Measurements from ENCODE around the gene RIMBP2.

Gene RIMBP2

DNA sequence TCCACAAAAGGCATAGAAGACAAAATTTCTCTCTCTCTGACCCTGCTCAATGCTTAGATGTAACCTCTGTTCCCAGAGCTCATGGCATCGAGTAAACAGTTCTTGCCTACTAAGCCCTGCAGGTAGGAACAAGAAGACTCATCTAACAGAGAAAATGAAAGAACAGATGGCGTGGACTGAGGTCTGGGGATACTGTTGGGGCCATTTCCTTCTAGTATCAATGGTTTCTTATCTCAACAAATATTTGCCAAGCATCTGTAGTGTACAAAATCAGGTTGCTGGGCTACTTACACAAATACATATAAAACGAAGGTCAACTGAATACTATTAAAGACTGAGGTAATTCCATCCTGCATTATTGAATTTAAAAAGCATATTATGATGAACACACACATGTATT, 93.3 kb downstream of the RIMBP2 start:
- DNase-seq, result no peak

DNA sequence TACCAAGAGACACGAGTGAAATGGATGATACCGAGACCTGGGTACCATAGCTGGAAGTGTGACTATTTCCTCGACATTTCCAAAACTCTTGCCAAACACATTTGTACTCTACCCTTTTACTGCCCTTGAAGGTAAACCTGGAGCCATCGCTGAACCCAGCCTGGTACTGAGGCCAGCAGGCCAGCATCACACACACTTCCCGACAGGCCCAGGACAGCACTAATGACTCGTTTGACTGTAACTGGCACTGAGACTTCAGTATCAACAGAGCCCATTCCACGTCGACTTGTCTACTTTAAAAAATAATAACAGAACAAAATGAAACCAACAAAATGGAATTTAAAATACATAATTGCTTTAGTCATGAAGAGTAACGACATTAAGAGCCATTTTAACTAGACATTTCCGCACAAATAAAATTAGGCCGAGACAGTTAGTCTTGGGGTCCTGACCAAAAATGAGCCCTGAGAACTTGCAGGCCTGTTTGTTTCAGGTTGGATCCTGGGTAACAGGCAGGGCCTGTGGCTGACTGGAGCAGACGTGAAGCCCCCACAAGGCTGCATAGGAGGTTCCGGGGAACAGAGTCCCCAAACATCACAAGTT, 94.3 kb downstream of the RIMBP2 start:
- no peak for DNase-seq

DNA sequence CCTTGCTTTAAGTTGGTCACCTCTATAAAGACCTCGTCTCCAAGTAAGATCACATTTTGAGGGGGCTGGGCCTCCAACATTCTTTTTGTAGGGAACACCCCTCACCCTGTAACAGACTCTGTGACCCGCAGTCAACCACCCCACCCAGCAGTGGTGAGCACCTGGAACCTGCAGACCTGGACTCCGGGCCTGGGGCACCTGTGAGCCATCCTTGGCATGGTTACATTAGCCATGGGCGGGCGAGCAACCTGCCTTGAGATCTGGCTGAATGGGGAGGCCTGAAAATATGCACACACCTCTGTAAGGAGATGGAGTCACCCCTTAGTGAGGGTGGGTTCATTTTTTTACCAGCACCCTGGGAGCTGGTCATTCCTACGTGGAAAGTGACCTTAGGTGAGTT, 95.3 kb downstream of the RIMBP2 start:
- no peak for DNase-seq

DNA sequence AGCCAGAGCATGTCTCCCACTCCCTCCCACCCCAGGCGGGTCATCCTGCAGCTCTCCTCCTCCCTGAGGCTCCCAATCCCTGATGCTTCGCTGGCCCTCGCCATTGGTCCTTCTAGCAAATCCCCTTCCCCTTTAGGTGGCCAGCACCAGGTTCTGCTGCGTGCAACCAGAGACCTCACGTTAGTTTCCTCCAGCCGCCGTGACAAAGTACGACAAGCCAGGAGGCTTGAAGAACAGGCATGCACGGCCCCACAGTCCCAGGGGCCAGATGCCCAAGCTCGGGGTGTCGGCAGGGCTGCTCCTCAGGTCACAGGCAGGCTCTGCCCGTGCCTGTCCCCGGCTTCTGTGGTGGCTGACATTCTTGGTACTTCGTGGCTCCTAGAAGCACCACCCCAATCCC, 95.8 kb downstream of the RIMBP2 start:
- DNase-seq, result no peak

DNA sequence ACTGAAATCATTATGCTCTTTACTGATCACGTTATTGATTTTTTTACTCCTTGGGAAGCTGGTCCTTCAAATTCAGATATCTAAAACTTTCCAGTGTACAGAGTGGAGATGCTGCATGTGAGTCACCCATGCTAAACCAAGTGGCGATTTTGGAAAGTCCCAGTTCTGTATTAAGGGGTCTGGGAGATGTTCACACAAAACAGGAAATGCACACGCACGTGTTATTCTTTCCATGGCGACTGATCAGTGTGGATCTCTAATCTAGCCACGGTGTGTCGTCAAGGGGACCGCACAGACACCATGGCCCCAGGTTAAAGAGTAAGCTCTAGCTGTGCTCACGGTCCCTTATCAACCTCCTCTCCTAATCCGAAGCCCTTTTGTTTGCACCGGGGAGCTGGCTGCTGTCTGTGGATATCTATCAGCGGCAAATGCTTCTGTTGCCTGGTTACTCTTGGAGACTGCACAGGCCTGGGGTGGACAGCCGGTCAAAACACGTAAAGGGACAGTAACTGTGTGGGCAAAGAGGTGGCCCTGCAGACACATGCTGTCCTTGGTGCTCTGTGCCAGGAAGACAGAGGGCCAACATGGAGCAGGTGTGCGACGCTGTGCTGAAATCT, 96.6 kb downstream of the RIMBP2 start:
- no peak for DNase-seq

DNA sequence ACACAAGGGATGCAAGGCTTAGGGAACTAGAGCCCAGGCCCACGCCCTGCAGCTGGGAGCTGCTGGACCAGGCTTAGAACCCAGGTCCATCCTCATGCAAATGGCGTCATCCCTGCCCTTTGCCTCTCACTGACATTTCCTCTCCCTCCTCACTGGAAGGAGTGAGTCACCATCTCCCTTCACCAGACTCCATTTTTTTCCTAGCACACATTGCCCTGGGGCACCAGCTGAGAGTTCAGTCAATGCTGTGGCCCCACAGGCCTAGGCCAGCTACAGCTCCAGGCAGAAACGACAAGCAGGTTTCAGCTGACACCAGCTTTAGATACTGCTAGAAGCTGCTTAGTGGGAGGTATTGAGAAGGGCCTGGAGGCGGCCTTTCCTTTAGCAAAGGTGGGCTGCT, 98.9 kb downstream of the RIMBP2 start:
- DNase-seq, result no peak

DNA sequence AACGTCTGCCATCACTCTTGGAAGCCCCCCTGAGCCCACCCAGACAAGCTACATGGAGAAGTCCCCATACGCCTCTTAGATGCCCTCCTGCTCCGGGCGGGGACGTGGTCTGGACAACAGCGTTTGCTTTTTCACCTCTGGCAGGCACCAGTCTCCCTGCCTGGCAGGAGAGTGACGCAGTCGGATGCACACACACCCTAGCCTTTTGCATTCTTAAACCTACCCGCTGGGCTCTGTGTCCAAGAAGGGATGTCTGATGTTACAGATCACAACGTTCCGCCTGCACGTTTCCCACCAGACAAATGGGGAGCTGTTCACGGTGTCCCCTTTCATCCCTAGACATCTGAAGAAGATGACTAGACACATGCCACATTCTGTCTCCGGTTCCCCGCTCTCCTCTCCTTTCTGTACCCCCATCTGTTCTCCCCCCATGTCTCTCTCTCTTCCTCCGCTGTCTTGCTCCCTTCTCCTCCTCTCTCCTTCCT, 100.2 kb downstream of the RIMBP2 start:
- DNase-seq, result no peak

DNA sequence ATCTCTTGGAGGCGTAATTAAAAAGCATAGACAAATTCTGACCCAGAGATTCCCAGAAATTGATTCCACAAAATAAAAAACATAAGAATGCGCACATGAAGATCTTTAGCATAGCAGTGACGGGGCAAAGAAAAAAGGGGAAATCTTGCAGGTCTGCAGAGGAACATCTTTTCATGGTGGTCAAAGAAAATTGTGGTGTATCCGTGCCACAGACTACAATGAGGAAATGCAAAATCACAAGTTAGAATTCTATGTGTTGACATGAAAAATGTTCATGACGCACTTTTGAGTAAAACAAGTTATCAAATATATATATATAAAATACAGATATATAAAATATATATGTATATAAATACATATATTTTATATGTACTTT, 101.6 kb downstream of the RIMBP2 start:
- DNase-seq, result no peak

DNA sequence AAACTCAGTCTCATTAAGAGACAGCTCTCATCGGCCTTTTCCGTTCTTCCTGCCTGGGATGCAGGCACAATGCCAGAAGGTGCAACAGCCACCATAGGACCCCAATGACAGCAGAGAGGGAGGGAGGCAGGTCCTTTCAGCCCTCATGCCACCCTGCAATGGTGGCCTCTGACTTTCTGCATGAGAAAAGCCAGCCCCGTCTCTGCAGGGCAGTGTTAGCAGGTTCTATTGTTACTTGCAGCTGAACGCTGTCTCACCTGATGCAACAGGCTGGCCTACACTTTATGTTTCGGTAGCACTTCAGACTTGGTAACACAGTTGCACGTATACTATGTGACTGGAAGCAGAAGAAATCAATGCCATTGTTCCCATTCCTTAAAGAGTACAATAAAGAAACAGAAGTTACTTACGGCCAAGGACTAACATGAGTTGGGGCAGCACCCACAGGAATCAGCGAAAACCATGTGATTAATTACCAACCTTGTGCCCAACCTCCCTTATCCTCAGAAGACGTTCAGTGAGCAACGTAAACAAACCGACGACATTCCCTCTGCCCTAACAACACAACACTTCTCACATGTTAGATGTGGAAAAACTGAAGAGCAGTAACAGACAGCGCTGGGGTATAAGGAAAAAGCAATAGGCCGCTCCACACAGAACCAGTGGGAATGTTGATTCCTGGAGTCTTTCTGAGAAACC, 102.1 kb downstream of the RIMBP2 start:
- DNase-seq, result no peak

DNA sequence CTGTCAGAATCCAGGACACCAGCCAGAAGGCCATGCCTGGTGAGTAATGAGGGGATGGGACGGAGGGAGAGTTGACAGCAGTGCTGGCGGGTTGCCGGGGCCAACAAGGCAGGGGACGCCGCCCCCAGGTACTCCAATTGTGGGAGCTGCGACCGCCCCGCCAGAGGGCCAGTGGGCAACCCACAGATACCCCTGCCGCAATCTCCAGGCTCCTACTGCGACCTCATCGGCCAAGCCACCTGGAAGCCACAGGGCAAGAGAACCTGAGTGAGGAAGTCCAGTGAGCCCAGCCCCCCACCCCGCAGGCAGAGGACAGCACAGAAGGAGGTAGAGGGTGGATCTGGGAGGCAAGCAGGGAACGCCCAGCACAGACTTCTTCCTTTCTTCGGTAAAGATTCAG, 103.0 kb downstream of the RIMBP2 start:
- DNase-seq, result no peak

DNA sequence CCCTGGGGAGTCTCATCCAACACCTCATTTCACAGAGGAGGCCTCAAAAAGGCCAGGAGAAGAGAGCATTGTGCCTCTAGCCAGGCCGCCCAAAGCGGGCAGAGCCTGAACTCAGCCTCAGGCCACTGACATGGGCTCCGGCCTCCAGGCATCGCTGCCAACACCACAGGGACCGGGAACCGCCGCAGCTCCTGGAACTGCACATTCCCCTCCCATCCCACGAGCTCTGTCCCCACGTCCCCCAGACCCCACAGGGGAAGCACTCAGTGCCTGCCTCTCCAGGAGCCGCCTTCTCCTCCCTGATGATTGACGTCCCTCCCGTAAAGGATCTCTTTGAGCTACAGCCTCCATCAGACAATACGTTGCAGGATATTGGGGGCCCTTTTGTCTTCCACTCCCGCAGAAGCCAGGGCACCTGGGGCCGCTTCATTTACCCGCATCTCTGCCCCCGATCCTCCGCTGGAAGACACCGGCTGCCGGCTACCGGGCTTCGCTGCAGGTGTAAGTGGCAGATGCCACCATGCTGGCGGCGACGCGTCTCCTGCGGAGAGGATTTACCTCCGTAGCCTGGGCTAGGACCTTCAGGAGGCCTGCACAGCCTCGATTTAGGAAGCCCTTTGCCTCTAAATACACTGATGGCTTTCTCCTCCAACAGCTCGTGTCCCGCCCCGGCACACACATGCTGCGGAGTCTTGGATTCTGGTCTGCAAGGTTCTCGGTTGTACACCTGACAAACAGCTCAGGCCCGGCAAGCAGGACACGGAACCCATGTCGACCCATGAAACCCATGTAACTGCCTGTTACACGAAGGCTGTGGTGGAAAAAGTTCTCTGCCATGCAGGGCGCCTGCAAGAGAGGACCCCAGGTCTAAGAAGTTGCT, 104.8 kb downstream of the RIMBP2 start:
- DNase-seq, result no peak

DNA sequence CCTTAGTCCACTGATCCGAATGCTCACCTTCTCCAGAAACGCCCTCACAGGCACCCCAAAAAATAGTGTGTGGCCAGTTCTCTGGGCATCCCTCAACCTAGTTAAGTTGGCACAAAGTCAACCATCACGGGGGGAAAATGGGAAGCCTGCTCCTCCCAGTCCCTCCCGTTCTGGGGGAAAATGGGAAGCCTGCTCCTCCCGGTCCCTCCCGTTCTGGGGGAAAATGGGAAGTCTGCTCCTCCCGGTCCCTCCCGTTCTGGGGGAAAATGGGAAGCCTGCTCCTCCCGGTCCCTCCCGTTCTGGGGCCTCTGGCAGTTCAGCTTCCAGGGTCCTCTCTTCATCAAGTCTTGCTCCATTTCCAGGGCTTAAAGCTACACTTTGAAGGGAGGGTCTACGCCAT, 106.1 kb downstream of the RIMBP2 start:
- DNase-seq, result no peak

DNA sequence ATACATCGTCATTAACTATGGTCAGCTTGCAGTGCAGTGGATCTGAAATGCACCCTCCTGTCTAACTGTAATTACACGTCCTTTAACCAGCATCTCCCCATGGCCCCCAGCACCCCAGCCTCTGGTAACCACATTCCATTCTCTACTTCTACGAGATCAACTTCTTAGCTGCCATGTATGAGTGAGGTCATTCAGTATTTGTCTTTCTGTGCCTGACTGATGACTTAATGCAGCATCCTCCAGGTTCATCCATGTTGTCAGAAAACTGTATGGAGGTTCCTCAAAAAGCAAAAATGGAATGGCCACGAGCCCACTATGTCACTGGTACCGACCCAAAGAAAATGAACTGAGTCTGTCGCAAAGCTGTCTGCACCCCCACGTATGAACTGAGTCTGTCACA, 107.3 kb downstream of the RIMBP2 start:
- no peak for DNase-seq

DNA sequence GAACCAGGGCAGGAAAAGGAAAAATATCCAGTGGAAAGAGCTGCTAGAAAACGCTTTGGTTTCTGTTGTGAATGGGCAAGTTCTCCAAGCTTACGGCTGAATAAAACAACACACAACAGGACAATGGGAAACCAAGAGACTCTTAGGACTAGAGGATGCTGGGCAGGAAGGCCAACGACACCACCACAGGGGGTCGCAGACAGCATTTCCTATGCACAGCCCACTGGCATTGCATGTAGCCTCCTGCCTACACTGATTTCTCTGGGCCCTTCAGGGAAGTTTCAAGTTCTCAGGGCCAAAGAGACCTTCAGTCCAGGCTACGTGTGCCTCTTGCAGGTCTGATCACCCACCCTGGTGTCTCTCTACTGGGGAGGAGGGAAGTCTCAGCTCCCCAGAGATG, 108.0 kb downstream of the RIMBP2 start:
- DNase-seq, result no peak

DNA sequence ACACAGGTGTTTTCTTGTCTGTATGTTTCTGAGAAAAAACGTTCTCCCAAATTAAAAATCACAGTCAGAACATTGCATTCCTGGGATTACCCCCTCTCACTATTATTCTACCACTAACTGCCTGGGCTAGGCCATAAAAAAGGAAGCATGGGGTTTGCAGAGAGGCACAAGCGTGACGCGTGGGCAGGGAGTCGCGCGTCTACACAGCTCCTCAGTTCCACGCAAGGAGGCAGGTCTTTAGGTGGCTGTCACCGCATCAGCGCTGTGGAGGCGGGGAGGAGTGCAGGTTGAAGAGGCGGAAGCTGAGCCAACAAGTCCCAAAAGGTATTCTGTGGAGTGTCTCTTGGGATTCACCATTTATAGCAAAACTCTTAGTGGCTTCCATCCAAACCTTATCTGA, 109.9 kb downstream of the RIMBP2 start:
- DNase-seq, result no peak

DNA sequence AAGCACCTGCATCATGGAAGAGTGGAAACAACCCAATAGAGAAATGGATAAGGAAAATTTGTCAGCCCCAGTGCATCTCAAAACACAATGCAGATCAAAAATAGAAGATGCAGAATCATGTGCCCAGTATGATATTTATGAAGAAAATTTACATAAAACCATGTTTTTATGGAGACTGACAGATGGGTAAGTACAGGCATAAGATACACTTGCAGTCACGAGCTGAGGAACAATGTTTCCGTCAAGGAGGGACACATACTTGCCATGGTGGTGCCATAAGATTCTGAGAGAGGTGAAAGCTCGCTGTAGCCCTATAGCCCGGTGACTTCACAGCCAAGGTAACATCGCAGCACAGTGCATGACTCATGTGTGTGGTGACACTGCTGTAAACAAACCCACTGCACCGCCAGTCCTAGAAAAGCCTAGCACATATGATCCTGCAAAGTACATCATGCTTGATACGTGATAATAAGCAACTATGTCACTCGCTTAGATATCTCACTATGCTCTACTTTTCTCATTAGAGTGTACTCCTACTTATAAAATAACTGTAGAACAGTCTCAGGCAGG, 112.6 kb downstream of the RIMBP2 start:
- no peak for DNase-seq

DNA sequence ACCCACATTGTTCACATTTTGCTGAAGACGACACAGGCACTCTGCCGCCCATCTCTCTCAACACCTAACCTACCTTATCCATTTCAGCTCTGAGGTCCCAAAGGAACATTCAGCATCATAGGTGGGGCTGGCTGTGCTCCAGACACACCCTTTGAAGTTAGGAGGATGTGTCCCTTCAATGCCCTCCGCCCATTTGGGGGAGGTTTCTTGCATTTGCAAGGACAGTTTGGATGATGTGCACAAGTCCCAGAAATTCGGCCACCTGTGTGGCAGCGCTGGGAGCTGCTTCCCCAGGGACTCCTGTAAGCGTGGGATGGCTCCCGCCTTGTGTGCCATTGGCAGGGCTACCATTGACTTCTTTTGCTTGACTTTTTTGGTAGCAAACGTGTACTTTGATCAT, 113.8 kb downstream of the RIMBP2 start:
- no peak for DNase-seq

DNA sequence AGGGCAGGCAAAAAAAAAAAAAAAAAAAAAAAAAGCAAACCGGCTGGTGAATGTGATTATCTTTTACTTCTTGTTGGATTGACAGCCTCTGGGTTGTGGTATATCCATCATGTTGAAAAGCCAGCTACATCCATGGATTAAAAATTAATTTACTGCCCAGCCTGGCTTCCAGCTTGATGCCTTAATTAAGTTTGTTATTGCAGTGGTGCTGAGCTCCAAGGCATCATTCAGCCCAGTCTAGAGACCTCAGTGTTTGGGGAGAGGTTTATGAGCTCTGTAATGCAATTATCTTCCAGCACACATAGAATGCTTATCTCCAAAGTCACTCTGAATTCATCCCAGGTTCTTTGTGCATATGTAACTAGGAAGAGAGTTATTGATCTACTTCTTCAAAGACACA, 114.8 kb downstream of the RIMBP2 start:
- no peak for DNase-seq

DNA sequence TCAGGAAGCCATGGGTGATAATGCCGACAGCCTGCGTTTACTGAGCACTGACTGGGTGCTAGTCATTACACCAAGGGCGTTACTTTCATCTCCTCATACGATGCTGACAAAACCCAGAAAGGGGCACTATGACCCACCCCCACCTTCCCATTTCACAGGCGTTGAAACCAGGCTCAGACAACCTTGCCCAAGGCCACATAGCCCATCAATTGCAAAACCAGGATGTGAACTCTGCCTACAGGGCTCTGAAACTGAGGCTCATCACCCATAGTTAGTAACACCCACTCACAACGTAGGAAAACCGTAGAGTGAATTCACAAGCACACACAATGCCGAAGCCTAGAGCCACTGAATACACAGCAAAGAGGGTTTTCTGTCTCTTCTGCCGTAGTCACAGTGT, 119.9 kb downstream of the RIMBP2 start:
- DNase-seq, result no peak

DNA sequence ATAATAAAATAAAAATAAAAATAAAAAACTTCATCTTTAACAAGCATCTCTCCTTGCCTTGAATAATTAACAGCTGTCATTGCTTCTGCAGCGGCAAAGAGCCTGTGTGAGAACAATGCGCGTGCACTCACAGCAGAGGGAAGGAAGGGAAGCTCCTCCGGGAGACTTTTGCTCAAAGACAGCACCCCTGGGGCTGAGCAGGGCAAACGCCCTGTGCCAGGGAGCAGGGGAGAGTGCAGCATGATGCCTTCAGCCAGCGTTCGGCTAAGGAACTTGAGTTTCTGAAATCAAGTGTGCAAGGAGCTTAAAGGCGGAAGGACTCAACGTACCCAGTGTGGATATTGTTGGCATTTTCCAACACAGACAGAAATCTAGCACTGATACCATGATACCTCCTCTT, 120.5 kb downstream of the RIMBP2 start:
- no peak for DNase-seq

DNA sequence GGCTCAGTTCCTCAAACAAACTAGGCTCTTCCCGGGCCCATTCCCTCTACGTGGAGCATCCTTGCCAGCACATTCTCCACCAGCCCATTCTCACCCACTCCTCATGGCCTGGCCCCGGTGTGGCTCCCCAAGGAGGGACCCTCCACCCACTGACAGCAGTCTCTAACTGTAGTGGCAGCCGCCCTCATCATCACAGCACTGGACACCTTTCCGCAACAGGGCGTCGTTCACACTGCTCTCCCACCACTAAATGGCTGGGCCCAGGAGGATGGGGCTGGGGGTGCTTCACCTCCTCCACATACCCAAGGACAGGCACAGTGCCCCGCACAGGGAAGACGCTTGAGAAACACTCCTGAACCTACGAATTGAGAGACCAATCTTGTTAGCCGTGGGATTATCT, 123.0 kb downstream of the RIMBP2 start:
- no peak for DNase-seq

DNA sequence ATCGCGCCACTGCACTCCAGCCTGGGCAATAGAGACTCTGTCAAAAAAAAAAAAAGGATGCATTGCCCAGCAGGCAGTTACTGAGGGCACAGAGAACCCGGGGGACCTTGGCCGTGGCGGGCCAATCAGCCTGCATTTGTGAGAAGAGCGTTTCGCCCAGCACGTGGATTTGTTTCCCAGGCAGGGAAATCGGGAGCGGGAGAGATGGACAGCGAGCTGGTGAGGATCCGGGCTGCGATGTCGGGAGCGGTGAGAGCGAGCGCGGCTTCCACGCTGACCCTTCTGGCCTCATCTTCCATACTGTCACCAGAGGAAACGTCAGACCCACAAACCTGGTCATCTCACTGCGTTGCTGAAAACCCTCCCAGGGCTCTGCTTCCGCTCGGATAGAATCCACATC, 123.5 kb downstream of the RIMBP2 start:
- DNase-seq, result no peak

DNA sequence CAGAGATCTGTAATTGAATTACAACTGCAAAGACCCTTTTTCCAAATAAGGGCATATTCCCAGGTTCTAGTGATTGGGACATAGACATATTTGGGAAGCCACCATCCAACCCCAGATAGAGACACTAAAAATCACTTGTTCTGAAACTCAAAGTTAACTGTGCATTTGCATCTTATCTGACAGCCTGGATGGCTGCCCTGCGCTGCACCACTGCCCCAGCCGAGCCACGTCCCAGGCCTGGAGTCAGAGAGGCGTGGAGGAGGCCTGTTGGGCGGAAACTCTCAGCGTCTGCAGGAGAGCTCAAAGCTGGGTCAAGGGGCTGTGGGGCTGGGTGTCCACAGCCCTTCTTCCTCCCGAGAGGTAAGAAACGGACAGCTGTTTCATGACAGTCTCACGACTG, 124.4 kb downstream of the RIMBP2 start:
- DNase-seq, result no peak
